Measurements from ENCODE around the gene PIP5KL1.
A peak's percentile ranks its signal among the peaks of the same experiment; 100 is the strongest.

Gene PIP5KL1

DNA sequence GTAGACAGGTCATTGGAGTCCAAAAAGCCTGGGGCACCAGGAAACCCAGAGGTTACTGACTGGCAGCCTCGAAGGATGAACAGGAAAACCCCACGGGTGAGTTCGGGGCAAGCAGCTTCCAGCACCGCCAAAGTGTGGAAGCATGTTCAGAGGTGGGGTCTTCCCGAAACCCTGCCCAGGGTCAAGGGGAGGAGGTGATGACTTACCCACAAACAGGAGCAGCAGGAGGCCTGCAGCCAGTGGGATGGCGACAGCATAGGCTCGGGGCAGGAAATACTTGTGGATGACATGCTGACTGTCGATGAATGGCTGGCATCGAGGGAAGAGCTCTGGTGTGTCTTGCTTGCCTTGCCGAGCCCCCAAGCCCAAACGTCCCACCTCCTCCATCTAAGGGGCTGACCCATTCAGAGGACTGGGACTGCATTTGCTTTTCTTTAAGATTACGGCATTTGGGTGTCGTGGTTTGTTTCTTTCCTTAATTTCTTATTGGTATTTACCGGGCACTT, 5.8 kb upstream of the PIP5KL1 start:
- Histone ChIP-seq H3K27me3 (ENCODE audit: insufficient read depth, low read length, poor library complexity, severe bottlenecking) (no peaks in the 10 kb centered on the region), H2AFZ (ENCODE audit: low read length) (no peak overlapping the region), H4K20me1 (ENCODE audit: insufficient read depth, low read length, poor library complexity, severe bottlenecking) (peaks cover 18% of the 10 kb centered on the region), H3K4me1 (ENCODE audit: insufficient read depth, low read length, poor library complexity, severe bottlenecking) (peaks cover 27% of the 10 kb centered on the region), H3K36me3 (ENCODE audit: insufficient read depth, low read length) (no peaks in the 10 kb centered on the region; the same call in 1 of the 2 replicates), H3K4me3 (ENCODE audit: low read length, poor library complexity, severe bottlenecking) (peak overlapping the region; percentile 90), H3K9me2 (replicated peaks; ENCODE audit: low read depth, low read length) (no peaks in the 10 kb centered on the region), H3K9ac (ENCODE audit: low read depth, low read length, poor library complexity, severe bottlenecking) (peak overlapping the region; percentile 77), H3K9me3 (ENCODE audit: insufficient read depth, low read depth, low read length) (no peaks in the 10 kb centered on the region), H3K4me2 (ENCODE audit: low read depth, low read length, poor library complexity, severe bottlenecking) (peak overlapping the region; percentile 83), H3F3A (ENCODE audit: low read depth) (no peaks in the 10 kb centered on the region), H3K79me2 (ENCODE audit: insufficient read depth, low read length) (peaks cover 35% of the 10 kb centered on the region)
- TF ChIP-seq EZH2phosphoT487 (IDR thresholded peaks at IDR 0.05; ENCODE audit: borderline replicate concordance) = no peak
- TF ChIP-seq, protein P1, sequence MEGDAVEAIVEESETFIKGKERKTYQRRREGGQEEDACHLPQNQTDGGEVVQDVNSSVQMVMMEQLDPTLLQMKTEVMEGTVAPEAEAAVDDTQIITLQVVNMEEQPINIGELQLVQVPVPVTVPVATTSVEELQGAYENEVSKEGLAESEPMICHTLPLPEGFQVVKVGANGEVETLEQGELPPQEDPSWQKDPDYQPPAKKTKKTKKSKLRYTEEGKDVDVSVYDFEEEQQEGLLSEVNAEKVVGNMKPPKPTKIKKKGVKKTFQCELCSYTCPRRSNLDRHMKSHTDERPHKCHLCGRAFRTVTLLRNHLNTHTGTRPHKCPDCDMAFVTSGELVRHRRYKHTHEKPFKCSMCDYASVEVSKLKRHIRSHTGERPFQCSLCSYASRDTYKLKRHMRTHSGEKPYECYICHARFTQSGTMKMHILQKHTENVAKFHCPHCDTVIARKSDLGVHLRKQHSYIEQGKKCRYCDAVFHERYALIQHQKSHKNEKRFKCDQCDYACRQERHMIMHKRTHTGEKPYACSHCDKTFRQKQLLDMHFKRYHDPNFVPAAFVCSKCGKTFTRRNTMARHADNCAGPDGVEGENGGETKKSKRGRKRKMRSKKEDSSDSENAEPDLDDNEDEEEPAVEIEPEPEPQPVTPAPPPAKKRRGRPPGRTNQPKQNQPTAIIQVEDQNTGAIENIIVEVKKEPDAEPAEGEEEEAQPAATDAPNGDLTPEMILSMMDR (conservative IDR thresholded peaks at IDR 0.05; ENCODE audit: low read length) = no peak

DNA sequence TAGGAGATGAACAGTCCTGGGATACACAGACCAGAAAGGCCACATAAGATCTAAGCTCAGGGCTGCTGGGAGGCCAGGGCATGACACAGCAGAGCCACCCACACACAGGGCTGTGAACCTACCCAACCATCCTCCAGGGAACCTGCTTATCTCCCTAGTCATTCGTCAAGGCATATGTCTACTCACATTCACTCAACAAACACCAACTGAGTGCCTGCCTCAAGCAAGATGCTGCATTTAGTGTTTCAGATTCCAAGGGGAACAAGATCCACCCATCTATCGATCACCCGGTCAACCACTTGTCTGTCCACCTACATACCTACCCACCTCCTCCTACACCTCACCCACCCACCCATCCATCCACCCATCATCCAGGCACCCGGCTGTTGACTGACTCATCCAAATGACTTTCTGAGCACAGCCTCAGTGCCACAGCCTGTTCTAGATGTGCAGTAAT, 5.2 kb upstream of the PIP5KL1 start:
- H3K79me2 ChIP-seq (ENCODE audit: insufficient read depth, low read length) = peaks cover 35% of the 10 kb centered on the region
- no peaks in the 10 kb centered on the region for H3K9me3 ChIP-seq (ENCODE audit: insufficient read depth, low read depth, low read length)
- H3K4me2 ChIP-seq (ENCODE audit: low read depth, low read length, poor library complexity, severe bottlenecking) = peak overlapping the region; percentile 83
- no peak for TF ChIP-seq EZH2phosphoT487 (IDR thresholded peaks at IDR 0.05; ENCODE audit: borderline replicate concordance)
- TF ChIP-seq, protein P1 (conservative IDR thresholded peaks at IDR 0.05; ENCODE audit: low read length) = no peak
- peaks cover 18% of the 10 kb centered on the region for H4K20me1 ChIP-seq (ENCODE audit: insufficient read depth, low read length, poor library complexity, severe bottlenecking)
- no peaks in the 10 kb centered on the region for H3K9me2 ChIP-seq (replicated peaks; ENCODE audit: low read depth, low read length)
- peak overlapping the region; percentile 77 for H3K9ac ChIP-seq (ENCODE audit: low read depth, low read length, poor library complexity, severe bottlenecking)
- H3K36me3 ChIP-seq (ENCODE audit: insufficient read depth, low read length) = no peaks in the 10 kb centered on the region; the same call in 1 of the 2 replicates
- H2AFZ ChIP-seq (ENCODE audit: low read length) = no peak overlapping the region
- H3K4me1 ChIP-seq (ENCODE audit: insufficient read depth, low read length, poor library complexity, severe bottlenecking) = peaks cover 27% of the 10 kb centered on the region
- H3K4me3 ChIP-seq (ENCODE audit: low read length, poor library complexity, severe bottlenecking) = peak overlapping the region; percentile 90
- no peaks in the 10 kb centered on the region for H3K27me3 ChIP-seq (ENCODE audit: insufficient read depth, low read length, poor library complexity, severe bottlenecking)
- no peaks in the 10 kb centered on the region for H3F3A ChIP-seq (ENCODE audit: low read depth)

DNA sequence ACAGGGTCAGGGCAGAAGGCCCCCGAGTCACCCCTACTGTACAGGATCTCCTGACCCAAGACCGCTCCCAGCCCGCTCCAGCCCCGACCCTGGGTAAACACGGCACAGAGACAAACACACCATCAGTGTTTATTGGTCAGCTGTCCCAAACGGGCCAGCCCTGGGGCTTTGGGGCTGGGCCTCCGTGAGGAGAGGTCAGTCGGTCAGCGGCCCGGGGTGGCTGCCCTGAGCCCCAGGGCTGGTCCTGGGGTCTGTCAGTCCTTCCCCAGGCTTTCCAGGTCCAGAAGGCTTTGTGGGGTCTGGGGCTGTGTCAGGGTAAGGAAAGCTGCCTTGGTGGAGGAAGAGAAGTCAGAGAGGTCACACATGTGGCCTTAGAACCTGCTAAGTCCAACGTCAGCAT, 4.4 kb upstream of the PIP5KL1 start:
- H3K4me1 ChIP-seq (ENCODE audit: insufficient read depth, low read length, poor library complexity, severe bottlenecking) = peaks cover 27% of the 10 kb centered on the region
- no peaks in the 10 kb centered on the region for H3K27me3 ChIP-seq (ENCODE audit: insufficient read depth, low read length, poor library complexity, severe bottlenecking)
- H3K9me3 ChIP-seq (ENCODE audit: insufficient read depth, low read depth, low read length) = no peaks in the 10 kb centered on the region
- peak overlapping the region; percentile 83 for H3K4me2 ChIP-seq (ENCODE audit: low read depth, low read length, poor library complexity, severe bottlenecking)
- no peak overlapping the region for H2AFZ ChIP-seq (ENCODE audit: low read length)
- no peaks in the 10 kb centered on the region for H3F3A ChIP-seq (ENCODE audit: low read depth)
- peaks cover 18% of the 10 kb centered on the region for H4K20me1 ChIP-seq (ENCODE audit: insufficient read depth, low read length, poor library complexity, severe bottlenecking)
- H3K79me2 ChIP-seq (ENCODE audit: insufficient read depth, low read length) = peaks cover 35% of the 10 kb centered on the region
- H3K9ac ChIP-seq (ENCODE audit: low read depth, low read length, poor library complexity, severe bottlenecking) = peak overlapping the region; percentile 77
- no peaks in the 10 kb centered on the region for H3K9me2 ChIP-seq (replicated peaks; ENCODE audit: low read depth, low read length)
- H3K4me3 ChIP-seq (ENCODE audit: low read length, poor library complexity, severe bottlenecking) = peak overlapping the region; percentile 90
- H3K36me3 ChIP-seq (ENCODE audit: insufficient read depth, low read length) = no peaks in the 10 kb centered on the region
- TF ChIP-seq, protein P1 (conservative IDR thresholded peaks at IDR 0.05; ENCODE audit: low read length) = no peak
- TF ChIP-seq EZH2phosphoT487 (IDR thresholded peaks at IDR 0.05; ENCODE audit: borderline replicate concordance) = no peak
